HepG2 (cell line): ENCODE measurements around the gene CCDC117. TPM values are rescaled to one million over a fixed set of nuclear protein-coding genes. Genes with fewer than 3 reads are reported as not detected.

Experiments
- ATF7 ChIP-seq, 2 experiments: fragments of 450-650 bp in 1 of 2; sonication (generic) in 1 of 2; formaldehyde crosslinking in 1 of 2; IDR thresholded peaks; 2 replicates each; pipeline versions ENCODE4 v1.4.0 to v1.6.1; 2016 to 2020; ENCODE audit warnings: antibody characterized with exemption in 1 of 2, mild to moderate bottlenecking in 1 of 2, missing genetic modification reagents in 1 of 2
- BCL6 ChIP-seq: IDR thresholded peaks from 2 replicates; pipeline ENCODE4 v1.6.1; 2016; ENCODE audit warnings: missing genetic modification reagents, missing compliant biosample characterization
- CBFB ChIP-seq: sonication (generic); formaldehyde crosslinking; IDR thresholded peaks from 2 replicates; pipeline ENCODE4 v1.4.0; 2020; ENCODE audit warnings: missing genetic modification reagents
- DMAP1 ChIP-seq: IDR thresholded peaks from 2 replicates; pipeline ENCODE4 v1.6.1; 2016
- FOXC1 ChIP-seq: sonication (generic); formaldehyde crosslinking; IDR thresholded peaks from 2 replicates; pipeline ENCODE4 v1.8.0; 2022; ENCODE audit warnings: mild to moderate bottlenecking, missing genetic modification reagents, borderline replicate concordance
- HNRNPL ChIP-seq: fragments of 200-400 bp; formaldehyde crosslinking; IDR thresholded peaks from 2 replicates; pipeline ENCODE4 v1.6.1; 2017; ENCODE audit warnings: mild to moderate bottlenecking, low read depth, low read length
- KLF16 ChIP-seq, 2 experiments: sonication (generic) in 1 of 2; formaldehyde crosslinking in 1 of 2; IDR thresholded peaks; 2 replicates each; pipeline versions ENCODE4 v1.6.1 to v1.8.0; 2016 to 2023; ENCODE audit warnings: missing genetic modification reagents in 2 of 2, missing compliant biosample characterization in 1 of 2
- MAFF ChIP-seq: IDR thresholded peaks from 2 replicates; pipeline ENCODE4 v1.6.1; 2011; ENCODE audit warnings: low read depth, low read length, improper control_type of control experiment
- MEIS2 ChIP-seq: sonication (generic); formaldehyde crosslinking; IDR thresholded peaks from 2 replicates; pipeline ENCODE4 v1.9.0; 2021; ENCODE audit warnings: mild to moderate bottlenecking, missing genetic modification reagents
- NFIB ChIP-seq: sonication (generic); formaldehyde crosslinking; IDR thresholded peaks from 2 replicates; pipeline ENCODE4 v1.9.0; 2021; ENCODE audit warnings: missing genetic modification reagents, mild to moderate bottlenecking, borderline replicate concordance
- PHF5A ChIP-seq: IDR thresholded peaks from one replicate; pipeline ENCODE4 v1.6.1; 2018; ENCODE audit warnings: low read depth, missing genetic modification reagents; ENCODE audit not compliant: unreplicated experiment
- SMC3 ChIP-seq: IDR thresholded peaks from 2 replicates; pipeline ENCODE4 v1.6.1; 2011; ENCODE audit warnings: low read length, improper control_type of control experiment
- SPEN ChIP-seq: sonication (generic); formaldehyde crosslinking; IDR thresholded peaks from 2 replicates; pipeline ENCODE4 v1.5.1; 2020; ENCODE audit warnings: low read depth, mild to moderate bottlenecking, missing genetic modification reagents
- SRSF1 ChIP-seq: fragments of 200-400 bp; formaldehyde crosslinking; optimal IDR thresholded peaks from 2 replicates; pipeline ENCODE3; 2017; ENCODE audit warnings: mild to moderate bottlenecking, low read depth, low read length, moderate library complexity
- TRIM24 ChIP-seq: sonication (generic); formaldehyde crosslinking; IDR thresholded peaks from 2 replicates; pipeline ENCODE4 v1.8.0; 2022; ENCODE audit warnings: mild to moderate bottlenecking, missing genetic modification reagents
- ZFP82 ChIP-seq: sonication (generic); formaldehyde crosslinking; IDR thresholded peaks from 2 replicates; pipeline ENCODE4 v1.5.1; 2020; ENCODE audit warnings: mild to moderate bottlenecking, missing genetic modification reagents, borderline replicate concordance
- ZNF530 ChIP-seq: sonication (generic); formaldehyde crosslinking; IDR thresholded peaks from 2 replicates; pipeline ENCODE4 v1.5.0; 2020; ENCODE audit warnings: low read depth, mild to moderate bottlenecking, missing genetic modification reagents
- ZNF564 ChIP-seq: sonication (generic); formaldehyde crosslinking; IDR thresholded peaks from 2 replicates; pipeline ENCODE4 v1.8.1; 2023; ENCODE audit warnings: mild to moderate bottlenecking, missing genetic modification reagents
- ZNF761 ChIP-seq: sonication (generic); formaldehyde crosslinking; conservative IDR thresholded peaks from 2 replicates; pipeline ENCODE4 v1.4.0; 2020; ENCODE audit warnings: mild to moderate bottlenecking, missing genetic modification reagents
- ZNF772 ChIP-seq: sonication (generic); formaldehyde crosslinking; IDR thresholded peaks from 2 replicates; pipeline ENCODE4 v1.5.0; 2020; ENCODE audit warnings: mild to moderate bottlenecking, missing genetic modification reagents
- ZNF879 ChIP-seq: sonication (generic); formaldehyde crosslinking; IDR thresholded peaks from 2 replicates; pipeline ENCODE4 v1.8.1; 2023; ENCODE audit warnings: missing genetic modification reagents
- polyA plus RNA-seq, 8 experiments: library from polyadenylated mRNA; depleted of rRNA in 3 of 8; stranded (reverse) in 7 of 8; unstranded in 1 of 8; fragments of >200 nt; fragmentation: Illumina TruSeq in 4 of 8; extraction: Trizol in 4 of 8; gene quantifications; 2 replicates each; pipeline versions ENCODE4 v1.2.1 to v1.2.3, GENCODE V29; 2011 to 2016; ENCODE audit warnings: low read depth in 4 of 8, missing spikeins in 1 of 8, mixed read lengths in 1 of 8; ENCODE audit not compliant: insufficient read depth in 1 of 8
- total RNA-seq, 5 experiments: library from RNA; depleted of rRNA; stranded (reverse); fragments of >200 nt; fragmentation: Illumina TruSeq; extraction: Trizol; gene quantifications; 2 replicates each; pipeline ENCODE4 v1.2.3, GENCODE V29; 2016; ENCODE audit warnings: low read depth in 1 of 5
- TF ChIP-seq, protein P1 (sequence below): sonication (generic); formaldehyde crosslinking; IDR thresholded peaks from 2 replicates; pipeline ENCODE4 v1.8.0; 2022; ENCODE audit warnings: mild to moderate bottlenecking, missing genetic modification reagents; ENCODE audit not compliant: insufficient replicate concordance
- TF ChIP-seq, protein P2 (sequence below): IDR thresholded peaks from 2 replicates; pipeline ENCODE4 v1.6.1; 2012; ENCODE audit warnings: low read depth, low read length, improper control_type of control experiment
- TF ChIP-seq, protein P3 (sequence below): sonication (generic); formaldehyde crosslinking; IDR thresholded peaks from 2 replicates; pipeline ENCODE4 v1.4.0; 2020; ENCODE audit warnings: missing genetic modification reagents, low read depth, mild to moderate bottlenecking, borderline replicate concordance

CCDC117 gene
- total and polyA plus RNA-seq, 2 of the 13 experiments (the other 11 are each of a cell fraction or from before 2014, with no cell fraction given): 12.6 to 34.2 TPM

DNA sequence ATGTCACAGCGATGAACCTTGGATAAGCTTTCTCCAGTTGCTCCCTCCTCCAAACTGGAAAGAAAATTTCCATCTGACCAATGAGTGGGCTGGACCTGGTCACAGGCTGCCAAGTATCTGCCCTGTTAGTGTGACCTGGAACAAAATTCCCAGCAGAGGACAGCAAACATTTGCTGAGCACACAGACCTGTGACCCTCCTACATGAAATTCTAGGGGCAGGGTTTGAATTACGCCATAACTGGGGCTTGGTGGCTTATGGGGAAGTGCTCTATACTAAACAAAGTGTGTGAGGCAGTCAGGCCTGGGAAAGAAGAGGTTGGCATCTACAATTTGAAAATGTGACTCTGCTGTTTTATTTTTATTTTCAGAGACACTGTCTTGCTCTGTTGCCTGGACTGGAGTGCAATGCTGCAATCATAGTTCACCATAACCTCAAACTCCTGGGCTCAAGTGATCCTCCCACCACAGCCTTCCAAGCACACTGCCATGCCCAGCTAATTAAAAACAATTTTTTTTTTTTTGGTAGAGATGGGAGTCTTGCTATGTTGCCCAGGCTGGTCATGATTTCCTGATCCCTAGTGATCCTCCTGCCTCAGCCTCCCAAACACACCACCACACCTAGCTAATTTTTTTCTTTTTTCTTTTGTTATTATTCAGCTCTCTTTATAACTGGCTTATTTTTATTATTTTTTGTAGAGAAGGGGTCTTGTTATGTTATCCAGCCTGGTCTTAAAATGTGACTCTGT lies 41.5 kb downstream of the CCDC117 start (continued):
- no peak for TF ChIP-seq SRSF1
- TF ChIP-seq CBFB (CRISPR knock-in tag): peak; percentile 56; the same call in 1 of the 2 replicates
- TF ChIP-seq MAFF: peak; percentile 74
- no peak; the same call in 1 of the 2 replicates for TF ChIP-seq DMAP1 (CRISPR knock-in tag)
- TF ChIP-seq, protein P1, sequence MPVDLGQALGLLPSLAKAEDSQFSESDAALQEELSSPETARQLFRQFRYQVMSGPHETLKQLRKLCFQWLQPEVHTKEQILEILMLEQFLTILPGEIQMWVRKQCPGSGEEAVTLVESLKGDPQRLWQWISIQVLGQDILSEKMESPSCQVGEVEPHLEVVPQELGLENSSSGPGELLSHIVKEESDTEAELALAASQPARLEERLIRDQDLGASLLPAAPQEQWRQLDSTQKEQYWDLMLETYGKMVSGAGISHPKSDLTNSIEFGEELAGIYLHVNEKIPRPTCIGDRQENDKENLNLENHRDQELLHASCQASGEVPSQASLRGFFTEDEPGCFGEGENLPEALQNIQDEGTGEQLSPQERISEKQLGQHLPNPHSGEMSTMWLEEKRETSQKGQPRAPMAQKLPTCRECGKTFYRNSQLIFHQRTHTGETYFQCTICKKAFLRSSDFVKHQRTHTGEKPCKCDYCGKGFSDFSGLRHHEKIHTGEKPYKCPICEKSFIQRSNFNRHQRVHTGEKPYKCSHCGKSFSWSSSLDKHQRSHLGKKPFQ (CRISPR knock-in tag): peak; percentile 58
- TF ChIP-seq TRIM24: no peak
- TF ChIP-seq KLF16 (CRISPR knock-in tag; IDR thresholded peaks at IDR 0.05): peak in 1 of 2 experiments; percentile 81; a peak in 2 of 4 replicates
- no peak for TF ChIP-seq ZNF879 (CRISPR knock-in tag)
- no peak for TF ChIP-seq PHF5A (CRISPR knock-in tag)
- TF ChIP-seq ZFP82 (CRISPR knock-in tag): no peak
- TF ChIP-seq, protein P2, sequence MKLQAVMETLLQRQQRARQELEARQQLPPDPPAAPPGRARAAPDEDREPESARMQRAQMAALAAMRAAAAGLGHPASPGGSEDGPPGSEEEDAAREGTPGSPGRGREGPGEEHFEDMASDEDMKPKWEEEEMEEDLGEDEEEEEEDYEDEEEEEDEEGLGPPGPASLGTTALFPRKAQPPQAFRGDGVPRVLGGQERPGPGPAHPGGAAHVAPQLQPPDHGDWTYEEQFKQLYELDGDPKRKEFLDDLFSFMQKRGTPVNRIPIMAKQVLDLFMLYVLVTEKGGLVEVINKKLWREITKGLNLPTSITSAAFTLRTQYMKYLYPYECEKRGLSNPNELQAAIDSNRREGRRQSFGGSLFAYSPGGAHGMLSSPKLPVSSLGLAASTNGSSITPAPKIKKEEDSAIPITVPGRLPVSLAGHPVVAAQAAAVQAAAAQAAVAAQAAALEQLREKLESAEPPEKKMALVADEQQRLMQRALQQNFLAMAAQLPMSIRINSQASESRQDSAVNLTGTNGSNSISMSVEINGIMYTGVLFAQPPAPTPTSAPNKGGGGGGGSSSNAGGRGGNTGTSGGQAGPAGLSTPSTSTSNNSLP: peak; percentile 53
- TF ChIP-seq ZNF761 (CRISPR knock-in tag): peak; percentile 33; the same call in 1 of the 2 replicates
- TF ChIP-seq ATF7 (IDR thresholded peaks at IDR 0.05): no peak
- TF ChIP-seq ATF7 (CRISPR knock-in tag; IDR thresholded peaks at IDR 0.05): no peak
- TF ChIP-seq ZNF564 (CRISPR knock-in tag): no peak
- TF ChIP-seq NFIB (CRISPR knock-in tag): no peak
- no peak for TF ChIP-seq HNRNPL
- no peak; the same call in 1 of the 2 replicates for TF ChIP-seq MEIS2
- peak; percentile 76 for TF ChIP-seq FOXC1
- peak; percentile 90 for TF ChIP-seq BCL6 (CRISPR knock-in tag)
- no peak for TF ChIP-seq ZNF530 (CRISPR knock-in tag)
- peak; percentile 43 for TF ChIP-seq SMC3
- peak; percentile 86 for TF ChIP-seq SPEN (CRISPR knock-in tag)
- TF ChIP-seq, protein P3, sequence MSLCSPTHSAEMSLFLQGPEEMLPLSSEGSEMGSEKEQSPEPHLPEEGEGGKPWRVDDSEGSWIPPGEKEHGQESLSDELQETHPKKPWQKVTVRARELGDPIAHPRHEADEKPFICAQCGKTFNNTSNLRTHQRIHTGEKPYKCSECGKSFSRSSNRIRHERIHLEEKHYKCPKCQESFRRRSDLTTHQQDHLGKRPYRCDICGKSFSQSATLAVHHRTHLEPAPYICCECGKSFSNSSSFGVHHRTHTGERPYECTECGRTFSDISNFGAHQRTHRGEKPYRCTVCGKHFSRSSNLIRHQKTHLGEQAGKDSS (CRISPR knock-in tag): peak; percentile 75; the same call in 1 of the 2 replicates
- peak; percentile 65; the same call in 1 of the 2 replicates for TF ChIP-seq ZNF772 (CRISPR knock-in tag)
